Dedifferentiated amniotic fluid mesenchymal stem cell (primary cell): ENCODE measurements around the gene SEPTIN8.

Experiments
- DNase-seq: peaks from one replicate; pipeline ENCODE4 v3.0.0-alpha.2; 2016; ENCODE audit errors: extremely low spot score

Gene SEPTIN8

DNA sequence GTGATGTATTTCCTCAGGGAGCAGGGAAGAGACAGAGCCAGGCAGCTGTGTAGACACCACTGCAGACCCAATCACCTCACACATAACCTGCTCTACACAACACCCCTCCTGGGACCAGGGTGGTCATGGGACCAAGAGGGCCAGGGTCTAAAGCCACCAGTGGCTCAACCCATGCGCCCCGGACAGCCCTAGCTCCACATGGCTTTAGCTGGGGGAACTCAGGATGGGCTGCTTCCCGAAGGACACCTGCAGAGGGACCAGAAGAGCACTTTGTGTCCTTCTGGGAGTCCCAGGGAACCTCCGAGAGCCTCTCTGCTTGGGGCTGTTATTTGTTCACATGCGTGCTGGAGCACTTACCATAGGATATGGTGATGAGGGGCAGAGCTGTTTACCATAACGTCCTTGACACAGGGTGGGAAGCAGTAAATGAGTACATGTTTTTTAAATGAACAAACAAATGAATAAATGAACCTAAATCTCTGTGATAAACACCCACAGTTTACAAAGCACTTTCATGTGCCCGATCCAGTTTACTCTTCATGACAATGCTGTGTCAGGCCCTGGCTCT, 12.3 kb downstream of the SEPTIN8 start:
- DNase-seq, result no peak

DNA sequence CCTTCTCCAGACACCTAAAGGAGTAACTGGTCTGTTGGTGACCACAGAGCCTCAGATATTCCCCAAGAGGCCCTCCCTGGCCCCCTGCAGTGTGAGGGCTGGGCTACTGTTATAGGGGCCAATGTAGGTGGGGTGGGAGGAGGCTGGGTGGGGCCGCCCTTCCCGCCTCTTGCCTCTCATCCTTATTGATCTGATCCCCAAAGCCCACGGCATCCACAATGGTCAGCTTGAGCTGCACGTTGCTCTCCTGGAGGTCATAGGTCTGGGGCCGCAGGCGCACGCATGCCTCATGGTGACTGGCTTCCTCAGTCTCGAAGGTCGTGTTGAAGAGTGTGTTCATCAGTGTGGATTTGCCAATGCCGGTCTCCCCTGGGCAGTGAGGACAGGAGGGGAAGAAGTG, 13.0 kb downstream of the SEPTIN8 start:
- no peak for DNase-seq

DNA sequence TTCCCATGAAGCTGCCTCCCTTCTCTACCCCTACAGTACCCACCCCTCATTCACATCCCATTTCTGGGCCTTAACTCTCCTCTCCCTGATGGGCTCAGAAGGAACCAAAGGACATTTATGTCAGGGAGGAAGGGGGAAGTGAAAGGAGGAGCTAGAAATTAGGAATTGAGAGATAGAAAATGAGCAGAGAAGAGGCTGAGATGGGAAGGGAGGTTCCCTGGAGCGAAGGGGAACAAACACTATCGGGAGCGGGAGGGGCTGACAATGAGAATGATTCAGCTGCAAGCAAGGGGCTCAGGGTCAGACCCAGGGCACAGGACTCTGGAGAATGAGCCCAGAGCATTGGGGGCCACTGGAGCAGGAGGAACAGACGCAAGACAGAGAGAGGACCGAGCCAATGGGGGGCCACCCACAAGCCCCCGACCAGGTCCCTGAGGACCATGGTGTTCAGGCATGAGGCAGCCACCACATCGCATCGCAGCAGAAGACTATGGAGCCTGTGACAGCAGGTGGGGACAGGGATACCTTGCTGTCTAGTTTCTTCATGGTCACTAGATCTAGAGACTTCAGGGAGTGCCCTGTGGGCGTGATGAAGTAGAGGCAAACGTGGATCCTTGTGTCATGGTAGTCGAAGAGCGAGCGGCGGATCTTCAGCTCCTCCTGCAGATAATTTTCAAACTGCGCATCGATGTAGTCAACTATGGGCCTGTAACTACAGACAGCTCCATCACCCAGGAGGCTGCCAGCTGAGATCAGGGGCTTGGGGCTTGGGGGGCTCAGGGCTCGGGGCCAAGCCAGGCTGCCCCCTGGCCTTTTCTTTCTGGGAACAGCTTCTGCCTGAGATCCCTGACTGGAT, 13.6 kb downstream of the SEPTIN8 start:
- DNase-seq, result no peak

DNA sequence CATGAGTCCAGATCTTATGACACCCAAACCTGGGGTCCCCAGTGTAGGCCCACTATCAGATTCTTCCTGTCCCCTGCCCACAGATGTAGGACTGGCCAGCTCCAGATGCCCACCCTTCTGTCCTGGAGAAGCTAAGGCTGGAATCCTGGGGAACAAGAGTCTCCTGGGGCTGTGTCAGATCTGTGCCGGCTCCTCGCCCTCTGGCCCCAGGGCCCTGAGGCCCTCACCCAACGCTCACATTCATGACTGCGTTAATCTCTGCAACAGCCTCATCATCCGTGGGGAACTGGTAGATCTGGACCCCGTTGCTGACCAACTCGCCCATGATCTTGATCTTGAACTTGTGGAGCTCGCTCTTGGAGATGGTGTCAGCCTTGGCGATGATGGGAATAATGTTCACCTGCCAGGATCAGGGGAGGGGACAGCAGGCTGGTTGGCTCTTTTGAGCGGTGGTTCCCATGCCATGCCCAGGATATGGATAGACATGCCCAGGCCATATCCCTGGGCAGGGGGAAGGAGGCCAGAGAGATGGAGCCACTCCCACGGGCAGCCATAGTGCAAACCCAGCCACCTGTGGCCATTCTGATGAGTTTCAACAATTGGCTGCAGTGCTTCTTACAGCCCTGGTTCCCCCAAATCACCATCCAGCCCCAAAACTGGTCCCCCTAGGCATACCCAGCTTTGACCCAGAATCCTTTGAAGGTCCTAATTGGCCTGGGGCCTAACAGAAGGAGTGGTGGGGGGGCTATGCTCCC, 14.6 kb downstream of the SEPTIN8 start:
- no peak for DNase-seq

DNA sequence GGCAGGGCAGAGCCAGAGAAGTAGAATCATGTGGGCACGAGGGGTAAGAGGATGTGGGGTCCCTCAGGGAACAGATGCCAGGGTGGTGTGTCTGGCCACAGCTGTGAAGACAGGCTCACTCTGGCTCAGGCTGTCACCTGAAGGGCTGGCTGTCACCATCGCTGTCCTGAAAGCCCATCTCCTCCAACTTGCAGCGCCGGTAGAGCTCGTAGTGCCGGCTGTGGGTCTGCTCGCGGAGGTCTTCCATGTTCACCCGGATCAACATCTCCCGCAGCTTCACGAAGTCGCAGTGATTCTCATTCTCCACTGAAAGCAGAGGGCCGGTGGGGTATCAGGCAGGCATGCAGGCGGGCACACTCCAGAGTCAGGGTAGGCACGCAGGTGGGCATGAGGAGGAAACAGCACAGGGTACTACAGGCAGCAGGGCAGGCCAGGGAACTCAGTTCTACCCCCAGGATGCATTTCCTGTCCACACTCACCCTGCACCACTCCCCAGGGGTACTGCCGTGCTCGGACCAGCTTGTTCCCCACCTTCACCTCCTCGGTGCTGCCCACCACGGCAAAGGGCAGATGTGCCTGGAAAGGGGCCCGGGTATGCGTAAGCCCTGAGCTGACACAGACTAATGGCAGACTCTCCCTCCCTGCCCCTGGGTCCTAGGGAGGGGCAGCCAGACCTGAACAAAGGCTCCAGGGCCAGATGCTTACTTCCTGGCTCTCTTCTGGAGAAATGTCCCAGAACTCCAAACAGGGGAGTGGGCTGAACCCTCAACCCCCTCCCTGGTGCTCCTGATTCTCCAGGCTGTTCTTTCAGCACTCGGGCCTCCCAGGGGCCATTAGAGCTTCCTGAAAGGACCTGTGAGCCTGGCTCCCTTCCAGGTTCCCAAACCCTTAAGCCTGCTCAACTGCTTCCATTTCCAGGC, 15.5 kb downstream of the SEPTIN8 start:
- no peak for DNase-seq

DNA sequence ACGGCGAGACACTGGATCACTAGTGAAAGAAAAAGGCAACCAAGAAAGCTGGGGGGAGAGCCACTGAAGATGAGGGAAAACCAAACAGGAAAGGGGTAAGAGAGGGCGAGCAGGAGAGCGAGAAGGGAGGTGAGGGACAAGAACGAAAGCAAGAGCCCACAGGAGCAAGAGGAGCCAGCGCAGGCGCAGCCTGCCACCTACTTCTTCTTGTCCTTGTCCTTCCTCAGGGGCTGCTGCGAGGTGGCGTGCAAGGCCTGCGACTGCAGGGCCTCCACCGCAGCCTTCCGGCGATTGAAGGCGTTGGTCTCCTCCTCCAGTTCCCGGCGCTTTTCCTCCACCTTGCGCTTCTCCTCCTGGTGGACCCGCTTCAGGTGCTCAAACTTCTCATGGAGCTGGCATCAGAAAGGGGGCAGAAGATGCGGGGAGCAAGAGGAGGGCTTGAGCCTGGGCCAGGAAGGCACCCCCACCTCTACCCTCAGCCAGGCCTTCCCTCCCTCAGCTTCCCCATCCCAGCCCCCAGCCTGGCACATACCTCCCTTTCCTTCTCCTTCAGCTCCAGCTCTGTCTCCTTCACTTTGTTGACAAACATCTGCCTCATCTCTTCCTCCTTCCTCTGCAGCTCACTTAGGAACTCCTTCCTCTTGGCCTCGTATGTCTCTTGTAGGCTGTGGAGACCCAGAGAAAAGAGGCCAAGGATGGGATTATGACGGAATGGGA, 16.3 kb downstream of the SEPTIN8 start:
- DNase-seq, result no peak

DNA sequence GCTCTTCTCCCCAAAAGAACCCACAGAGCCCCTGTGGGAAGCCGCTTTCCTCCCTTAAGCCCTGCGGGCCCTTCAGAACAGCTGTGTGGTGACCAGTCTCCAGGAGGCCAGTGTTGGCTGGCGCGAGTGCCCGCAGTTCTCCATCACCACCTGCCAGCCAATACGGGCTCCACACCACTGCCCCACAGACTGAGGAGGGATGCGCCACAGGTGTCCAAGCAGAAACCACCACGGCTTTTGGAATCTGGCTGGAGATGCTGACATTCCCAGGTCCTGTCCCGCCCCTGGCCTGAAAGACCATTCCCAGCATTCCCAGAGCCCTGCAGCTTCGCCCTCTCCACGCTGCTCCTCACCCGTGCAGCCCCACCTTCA, 17.0 kb downstream of the SEPTIN8 start:
- DNase-seq, result no peak

DNA sequence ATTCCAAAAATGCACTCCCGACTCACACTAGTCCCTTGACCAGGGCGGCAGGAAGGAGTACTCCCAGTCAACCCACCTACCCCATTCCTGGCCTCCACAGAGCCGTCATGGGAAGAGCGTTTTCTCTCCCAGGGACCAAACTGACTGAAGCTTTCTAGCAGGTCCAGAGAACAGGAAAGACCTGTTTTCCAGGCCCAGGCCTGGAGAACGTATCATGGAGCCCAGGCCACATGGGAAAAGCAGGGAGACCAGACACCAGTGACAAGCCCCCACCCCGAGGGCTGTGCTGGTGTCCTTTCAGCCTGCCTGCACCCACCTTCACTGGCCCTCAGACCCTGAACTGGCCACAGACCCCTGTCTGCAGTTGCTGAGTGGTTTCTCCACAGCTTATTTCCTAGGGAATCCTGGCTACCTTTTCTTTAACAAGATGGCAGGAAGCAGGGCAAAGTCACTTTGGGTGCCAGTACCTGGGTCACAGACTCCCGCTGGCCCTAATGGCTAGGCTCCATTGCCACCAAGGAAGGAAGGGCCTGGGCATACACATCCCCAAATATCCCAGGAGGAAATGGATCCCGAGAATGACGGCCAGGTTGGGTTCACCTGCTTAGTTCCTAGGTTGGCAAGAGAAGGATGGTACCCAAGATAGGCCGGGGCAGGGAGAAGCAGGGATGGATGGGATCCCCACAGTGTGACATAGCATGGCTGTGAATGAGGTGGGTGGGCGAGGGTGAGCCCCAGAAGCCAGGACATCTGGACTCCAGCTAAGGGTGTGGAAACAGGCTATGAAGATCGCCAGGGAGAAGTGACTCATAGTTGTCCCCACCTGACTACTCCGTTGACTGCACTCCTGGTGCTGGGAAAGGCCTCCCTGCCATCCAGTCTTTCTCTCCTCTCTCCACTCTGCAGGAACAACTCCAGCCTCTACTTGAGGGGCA, 17.7 kb downstream of the SEPTIN8 start:
- DNase-seq, result no peak

DNA sequence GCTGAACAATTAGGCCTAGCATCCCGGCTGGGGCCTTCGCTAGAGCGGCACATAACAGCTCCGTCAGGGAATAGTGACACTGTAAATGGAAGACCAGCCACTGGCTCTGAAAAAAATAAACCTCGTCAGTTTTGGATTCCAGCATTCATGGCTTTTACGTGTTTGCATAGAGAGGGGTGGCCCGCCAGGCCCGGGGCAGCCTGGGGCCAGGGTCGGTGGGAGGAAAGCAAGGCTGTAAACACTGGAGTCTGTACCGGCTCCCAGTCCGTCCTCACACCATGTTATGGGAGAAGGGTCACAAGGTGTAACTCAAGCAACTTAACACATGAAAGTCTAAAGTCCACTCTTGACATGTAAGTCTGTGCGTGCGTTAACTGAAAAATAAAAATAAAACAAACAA, 18.6 kb downstream of the SEPTIN8 start:
- DNase-seq, result no peak

DNA sequence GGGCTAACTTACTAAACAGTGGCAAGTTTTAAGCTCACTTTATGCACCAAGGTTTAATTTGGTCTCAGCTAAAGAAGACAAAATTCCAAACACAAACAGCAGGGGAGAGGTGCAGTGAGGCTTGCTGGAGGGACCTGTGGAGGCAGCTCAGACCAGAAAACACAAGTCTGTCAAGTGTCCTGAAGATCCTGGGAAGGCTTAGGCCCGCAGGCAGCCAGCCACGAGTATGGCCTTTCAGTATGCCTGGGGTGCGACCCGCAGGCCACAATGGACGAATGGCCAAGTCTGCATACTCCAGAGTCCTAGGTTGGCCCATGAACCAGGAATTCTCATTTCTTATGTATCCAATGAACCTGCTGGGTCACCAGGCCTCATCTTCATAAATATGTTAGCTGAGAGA, 20.5 kb downstream of the SEPTIN8 start:
- DNase-seq, result no peak

DNA sequence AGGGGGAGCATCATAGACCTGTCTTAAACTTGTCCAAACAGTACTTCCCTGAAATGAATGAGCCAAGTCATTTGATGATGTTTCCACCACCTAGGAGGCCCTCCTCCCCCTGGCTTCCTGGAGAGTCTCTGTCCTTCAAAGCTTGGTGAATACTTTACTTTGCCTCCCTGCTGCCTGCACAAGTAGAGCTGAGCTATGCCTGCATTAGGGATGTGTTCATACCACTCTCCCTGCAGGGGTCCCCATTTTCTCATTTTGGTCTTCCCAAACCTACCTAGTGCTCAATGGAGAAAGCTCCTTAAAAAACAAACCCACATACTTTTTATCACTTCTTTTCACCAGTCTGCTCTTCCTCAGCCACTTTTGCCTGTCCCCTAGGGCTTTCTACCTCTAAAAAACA, 22.1 kb downstream of the SEPTIN8 start:
- no peak for DNase-seq

DNA sequence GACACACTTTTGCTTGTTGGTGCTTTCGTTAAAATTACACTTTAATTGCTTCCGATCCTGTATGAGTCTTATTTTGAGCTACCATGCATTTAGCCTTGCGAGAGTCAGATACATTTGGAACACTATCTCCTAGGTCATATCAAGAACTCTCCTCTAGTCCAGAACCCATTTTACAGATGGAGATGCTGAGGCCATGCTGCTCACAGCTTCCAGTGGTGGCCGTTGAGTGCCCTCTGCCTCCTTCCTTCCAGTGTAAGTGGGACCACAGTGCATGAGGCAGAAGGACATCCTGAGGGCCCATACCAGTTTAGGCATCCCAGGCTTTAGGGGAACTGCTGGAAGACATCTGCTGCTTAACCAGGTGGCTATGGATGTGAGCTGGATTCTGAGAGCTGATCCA, 22.9 kb downstream of the SEPTIN8 start:
- no peak for DNase-seq

DNA sequence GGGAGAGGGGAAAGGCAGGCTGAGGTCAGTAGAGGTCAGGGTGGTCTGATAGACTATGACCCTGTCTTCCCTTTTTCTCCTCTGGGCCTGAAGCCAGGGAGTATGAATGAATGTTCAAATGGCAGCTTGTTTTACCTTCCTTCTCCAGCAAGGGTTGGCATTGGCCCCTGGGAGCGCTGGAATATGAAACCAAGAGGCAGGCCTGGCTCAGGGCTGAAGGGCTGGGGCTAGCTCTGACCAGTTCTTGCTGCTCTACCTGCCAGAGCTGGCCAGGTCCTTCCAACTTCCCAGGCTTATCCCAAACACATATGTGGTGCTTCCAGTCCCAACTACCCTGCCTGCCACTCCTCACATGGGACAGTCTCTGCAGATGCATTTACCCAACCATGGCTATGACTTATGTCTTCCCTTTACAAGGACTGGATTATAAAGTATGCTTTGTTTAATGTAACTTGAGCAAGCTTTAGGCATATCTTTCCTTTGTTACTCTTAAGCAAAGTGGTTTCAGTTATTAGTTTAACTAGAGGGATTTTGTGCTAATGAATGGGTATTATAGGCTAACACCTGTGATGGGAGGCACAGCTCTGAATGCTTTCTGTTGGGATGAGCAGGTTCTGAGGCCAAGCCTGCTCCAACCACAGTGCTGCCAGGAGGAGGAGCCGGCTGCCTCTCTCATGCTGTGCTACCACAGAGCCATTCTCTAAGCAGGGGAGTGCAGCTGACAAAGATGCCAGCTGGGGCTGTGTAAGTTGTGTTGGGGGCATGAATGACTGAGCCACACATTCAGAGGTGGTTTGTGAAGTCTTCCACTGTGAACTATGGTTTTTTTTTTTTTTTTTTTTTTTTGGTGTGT, 23.7 kb downstream of the SEPTIN8 start:
- DNase-seq, result no peak

DNA sequence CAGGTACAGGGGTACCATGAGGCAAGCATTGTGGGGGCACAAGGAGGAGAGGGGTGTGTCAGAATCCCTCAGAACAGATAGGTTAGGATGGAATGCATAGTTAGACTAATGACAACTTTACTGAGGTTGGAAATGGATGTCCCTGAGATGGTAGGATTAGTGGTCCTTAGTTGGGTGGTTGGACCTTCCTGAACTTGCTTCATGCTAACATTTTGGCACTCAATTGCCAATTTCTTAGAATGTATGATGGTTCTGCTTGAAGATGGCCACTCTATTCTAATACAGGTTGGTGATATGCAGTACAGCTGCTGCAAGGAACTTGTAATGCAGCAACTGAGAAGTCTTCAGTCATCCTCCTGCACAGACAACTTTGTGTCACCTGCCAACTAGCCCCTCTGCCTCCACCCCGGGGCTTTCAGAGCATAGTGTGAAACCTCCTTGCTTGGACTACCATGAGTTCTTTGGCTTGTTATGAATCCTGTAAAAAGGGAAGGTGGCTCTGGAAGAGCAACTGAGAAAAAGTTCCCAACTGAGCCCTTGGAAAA, 24.4 kb downstream of the SEPTIN8 start:
- no peak for DNase-seq

DNA sequence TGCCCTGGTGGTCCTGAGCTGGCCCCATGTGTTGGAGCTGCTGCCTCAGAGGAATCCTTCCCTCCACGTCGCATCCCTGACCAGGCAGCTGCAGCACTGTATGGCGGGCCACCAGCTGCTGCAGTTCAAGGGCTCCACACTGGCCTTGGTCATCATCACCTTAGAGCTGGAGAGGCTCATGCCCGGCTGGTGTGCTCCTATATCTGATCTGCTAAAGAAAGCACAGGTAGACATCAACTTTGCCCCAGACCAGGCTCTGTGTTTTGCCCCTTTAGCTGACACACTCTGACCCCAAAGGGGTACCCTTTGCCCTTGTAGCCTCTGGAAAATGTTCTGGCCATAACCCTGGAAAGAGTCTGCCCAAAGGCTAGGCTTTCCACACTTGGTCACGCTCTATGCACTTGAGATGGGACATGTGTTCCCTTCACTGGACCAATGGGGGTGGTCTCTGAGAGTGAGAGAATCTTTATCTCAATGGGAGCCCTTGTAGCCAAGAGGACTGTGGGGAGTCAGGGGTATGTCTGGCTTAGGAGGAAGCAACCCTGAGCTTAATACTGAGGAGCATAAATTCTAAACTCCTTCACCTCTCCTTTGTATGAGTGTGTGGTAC, 25.0 kb downstream of the SEPTIN8 start:
- no peak for DNase-seq

DNA sequence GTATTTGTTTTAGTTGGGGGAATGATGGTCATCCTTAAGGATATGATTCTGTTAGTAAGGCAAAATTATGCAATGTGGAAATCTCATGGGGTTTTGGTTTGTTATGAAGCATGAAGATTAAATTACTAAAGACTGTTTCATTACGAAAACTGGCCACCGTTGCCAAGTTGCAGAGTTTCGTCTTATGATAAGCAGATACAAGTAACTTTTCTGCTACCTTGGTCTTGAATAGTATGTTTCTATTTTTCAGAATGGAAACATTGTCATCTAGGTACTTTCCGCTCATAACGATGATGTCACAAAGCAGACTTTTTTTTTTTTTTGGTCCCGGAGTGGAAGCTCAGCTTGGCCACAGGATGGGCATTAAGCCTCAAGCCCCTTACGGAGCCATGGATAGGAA, 25.6 kb downstream of the SEPTIN8 start:
- peak; percentile 83 for DNase-seq

DNA sequence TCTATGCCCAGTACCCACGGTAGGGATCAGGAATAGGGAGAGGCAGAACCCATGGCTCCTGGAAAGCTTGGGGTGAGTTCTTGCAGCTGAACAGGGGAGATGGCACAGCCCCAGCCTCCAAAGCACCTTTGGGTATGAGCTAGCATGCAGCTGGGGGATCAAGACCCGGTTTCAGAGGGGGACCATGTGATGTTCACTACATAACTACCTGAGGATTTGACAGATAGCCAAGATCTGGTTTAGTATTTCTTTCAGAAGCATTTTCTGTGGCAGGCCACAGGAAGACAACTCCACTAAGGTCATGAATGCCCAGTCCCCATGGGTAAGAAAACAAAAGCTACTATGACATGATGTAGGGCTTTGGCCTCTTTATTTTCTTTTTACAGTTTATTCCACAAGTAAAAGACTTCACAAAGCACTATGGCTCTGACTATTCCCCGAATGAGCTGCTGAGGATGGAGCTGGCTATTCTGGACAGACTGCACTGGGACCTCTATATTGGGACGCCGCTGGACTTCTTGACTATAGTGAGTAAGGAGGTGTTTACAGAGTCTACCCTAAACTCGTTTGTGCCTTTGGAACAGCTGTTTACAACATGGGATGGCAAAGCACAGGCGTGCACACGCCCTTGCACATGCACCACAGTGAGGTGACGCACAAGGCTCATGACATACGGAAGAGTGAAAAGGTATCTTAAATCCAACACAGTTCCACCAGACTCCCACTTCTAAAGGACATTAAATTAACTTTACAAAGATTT, 26.4 kb downstream of the SEPTIN8 start:
- no peak for DNase-seq

DNA sequence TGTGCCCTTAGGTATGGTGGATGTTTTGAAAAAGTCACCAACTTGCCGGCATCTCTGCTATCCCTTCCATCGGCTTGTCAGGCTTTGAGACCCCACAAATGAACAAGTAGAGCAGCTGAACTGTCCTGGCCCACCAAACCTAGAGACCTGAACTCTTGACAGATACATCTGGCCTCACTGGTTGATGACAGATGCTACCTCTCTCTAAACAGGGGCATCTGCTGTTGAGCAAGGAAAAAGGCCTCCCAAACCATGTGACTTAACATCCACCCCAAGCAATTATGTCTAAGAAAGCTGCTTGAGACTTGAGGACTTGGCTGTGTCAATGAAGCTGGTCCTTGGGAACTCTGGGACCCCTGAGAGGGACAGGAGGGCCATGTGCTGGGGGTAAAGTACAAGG, 27.5 kb downstream of the SEPTIN8 start:
- DNase-seq, result no peak
